NCI-H2029 (cell line): Measurements from ENCODE around the gene JMJD1C.
"Not testable (repeated sequence)": the region's sequence is repeated elsewhere in the genome, so short reads cannot be mapped to it uniquely, and the experiment has no call there.

ENCODE experiments used
- DNase-seq: peaks from one replicate; lab custom pipeline; 2025; lab: John Stamatoyannopoulos, UW

The JMJD1C gene

DNA sequence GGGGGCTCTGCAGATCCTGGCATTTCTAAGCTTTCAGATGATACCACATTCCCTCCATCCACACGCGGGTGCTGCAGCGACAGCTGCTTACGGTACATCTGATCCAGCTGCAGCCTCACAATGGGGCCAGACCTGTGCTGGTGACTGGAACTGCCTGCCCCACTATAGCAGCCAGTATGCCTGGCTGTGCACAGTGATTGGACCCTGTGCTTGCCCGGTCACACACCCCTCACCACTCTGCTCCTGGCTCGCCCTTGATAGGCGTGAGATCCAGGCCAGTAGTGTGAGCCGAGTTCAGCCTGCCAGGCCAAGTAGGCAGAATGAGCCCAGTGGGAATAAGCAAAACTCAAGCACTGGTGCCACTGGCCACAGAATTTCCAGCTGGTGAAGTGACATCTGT is 167.8 kb downstream of the JMJD1C start:
- no peak for DNase-seq

DNA sequence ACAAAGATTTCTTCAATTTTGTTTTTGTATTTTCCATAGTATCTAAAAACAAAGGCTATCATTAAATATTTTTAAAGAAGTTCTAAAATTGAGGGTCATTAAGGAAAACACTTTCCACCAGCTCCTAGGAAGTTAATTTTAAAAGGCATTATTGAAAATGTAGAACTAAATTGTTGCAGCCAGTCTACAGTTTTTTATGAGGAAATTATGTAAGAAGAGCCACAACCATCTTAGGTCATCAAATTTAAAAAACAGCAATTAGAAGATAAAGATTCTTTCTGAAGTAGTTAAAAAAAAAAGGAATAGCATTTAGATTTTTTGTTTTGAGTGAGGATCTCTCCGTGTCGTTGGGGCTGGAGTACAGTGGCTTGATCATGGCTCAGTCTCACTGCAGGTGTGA is 171.0 kb downstream of the JMJD1C start:
- DNase-seq: no peak

DNA sequence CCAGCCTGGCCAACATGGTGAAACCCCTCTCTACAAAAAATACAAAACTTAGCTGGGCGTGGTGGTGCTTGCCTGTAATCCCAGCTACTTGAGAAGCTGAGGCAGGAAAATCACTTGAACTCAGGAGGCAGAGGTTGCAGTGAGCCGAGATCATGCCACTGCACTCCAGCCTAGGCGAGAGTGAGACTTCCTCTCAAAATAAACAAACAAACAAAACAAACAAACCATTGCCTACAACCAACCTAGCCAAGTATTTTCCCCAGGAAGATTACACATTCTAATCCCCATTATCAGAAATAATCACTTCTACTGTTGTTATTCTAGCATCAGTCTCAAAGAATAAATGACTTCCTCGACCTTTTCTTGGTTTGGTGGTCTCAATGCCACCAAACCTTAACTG is 172.9 kb downstream of the JMJD1C start:
- not testable (repeated sequence) for DNase-seq

DNA sequence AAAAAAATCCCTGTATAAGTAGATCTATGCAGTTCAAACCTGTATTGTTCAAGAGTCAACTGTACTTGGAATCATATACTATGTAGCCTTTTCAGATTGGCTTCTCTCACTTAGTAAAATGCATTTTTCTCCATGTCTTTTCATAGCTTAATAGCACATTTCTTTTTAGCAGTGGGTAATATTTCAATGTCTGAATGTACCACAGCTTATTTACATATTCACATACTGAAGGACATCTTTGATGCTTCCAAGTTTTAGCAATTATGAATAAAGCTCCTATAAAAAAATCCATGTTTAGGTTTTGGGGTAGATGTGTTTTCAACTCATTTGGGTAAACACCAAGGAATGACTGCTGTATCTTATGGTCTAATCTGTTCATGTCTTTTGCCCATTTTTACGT is 177.6 kb downstream of the JMJD1C start:
- no peak for DNase-seq

DNA sequence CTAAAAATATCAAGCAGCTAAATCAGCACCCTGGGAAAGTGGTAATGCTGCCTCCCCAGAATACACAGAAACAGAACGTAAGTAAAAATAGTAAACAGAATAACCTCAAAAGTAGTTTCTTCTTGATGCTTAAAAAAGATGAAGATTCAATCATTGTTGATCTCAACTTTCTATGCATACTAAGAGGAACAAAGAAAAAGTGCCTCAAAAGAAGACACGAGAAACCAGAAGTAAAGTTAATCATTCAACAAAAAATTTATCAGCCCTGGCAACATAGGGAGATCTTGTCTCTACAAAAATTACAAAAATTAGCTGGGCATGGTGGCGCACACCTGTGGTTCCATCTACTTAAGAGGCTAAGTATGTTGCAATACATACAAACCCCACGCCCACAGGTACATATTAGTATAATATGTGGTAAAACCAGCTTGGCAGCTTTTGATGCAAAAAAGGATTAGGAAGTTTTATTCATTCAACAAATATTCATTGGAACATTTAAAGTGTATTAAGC is 179.0 kb downstream of the JMJD1C start:
- no peak for DNase-seq

DNA sequence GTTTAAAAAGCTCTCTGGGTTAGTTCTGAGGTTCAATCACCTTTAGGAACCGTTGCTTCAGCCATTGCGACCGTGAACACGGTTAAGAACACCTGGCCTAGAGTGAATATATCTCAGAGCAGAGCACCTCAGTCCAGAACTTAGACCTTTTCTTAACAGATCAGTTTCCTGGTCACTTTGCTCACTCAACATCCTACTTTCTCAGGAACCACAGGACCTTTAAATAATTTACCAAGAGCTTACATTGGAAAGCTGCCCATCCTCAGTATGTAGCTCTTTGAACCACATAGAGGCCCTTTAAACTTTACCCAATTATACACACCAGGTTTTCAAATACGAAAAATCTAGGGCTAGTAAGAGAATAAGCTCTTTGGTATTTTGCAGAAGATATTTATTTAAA is 179.4 kb downstream of the JMJD1C start:
- DNase-seq: no peak

DNA sequence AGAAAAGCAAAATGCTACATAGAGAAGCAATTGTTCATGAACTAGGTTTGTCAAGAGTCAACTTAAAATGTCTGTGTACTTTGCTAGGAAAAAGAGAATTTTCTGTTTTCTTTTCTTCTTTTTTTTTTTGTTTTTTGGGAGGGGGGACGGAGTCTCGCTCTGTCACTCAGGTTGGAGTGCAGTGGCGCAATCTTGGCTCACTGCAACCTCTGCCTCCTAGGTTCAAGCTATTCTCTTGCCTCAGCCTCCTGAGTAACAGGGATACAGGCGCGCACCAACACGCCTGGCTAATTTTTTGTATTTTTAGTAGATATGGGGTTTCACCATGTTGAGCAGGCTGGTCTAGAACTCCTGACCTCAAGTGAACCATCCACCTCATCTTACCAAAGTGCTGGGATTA is 181.9 kb downstream of the JMJD1C start:
- DNase-seq: not testable (repeated sequence)

DNA sequence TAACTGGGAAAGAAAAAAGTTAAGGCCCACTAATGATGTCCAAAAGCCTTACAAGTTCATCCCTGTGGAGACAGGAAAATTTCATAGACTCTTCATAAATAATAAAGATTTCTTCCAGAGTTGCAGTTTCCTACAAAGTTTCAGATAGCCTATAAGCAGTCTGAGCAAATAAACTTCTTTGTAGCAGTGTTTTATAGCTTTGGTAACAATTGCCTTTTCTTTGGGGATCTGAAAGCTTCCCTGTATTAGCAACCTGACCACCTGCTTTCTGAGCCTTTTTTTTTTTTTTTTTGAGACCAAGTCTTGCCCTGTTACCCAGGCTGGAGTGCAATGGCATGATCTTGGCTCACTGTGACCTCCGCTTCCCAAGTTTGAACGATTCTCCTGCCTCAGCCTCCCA is 182.7 kb downstream of the JMJD1C start:
- DNase-seq: no peak

DNA sequence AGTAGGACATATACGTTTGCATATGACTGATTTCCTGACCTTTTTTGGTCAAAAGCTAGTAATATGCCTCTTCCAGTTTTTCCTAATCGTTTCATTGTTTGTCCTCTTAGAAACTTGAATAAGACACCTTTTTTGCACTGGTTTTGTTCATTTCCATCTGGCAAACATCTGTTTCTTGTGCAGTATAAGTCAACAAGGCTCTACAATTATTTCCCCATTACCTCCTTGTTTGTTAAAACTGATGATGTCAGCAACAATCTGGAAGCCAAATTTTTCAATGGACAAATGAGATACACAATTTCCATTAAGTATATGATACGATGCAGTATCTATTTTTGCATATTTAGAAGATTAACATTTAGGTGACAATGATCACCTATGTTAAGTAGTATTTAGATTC is 183.8 kb downstream of the JMJD1C start:
- no peak for DNase-seq

DNA sequence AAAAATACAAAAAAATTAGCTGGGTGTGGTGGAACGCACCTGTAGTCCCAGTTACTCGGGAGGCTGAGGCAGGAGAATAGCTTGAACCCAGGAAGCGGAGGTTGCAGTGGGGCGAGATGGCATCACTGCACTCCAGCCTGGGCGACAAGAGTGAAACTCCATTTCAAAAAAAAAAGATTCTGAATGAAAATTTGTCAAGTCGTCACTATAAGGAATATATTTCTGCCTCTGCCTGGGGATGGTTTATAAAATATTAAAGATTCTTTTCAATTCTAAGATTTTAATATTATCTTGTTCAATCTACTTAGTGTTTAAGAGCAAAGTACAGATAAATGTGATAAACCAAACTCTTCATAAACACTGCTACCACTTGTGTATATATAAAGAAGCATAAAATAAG is 185.4 kb downstream of the JMJD1C start:
- DNase-seq: no peak

DNA sequence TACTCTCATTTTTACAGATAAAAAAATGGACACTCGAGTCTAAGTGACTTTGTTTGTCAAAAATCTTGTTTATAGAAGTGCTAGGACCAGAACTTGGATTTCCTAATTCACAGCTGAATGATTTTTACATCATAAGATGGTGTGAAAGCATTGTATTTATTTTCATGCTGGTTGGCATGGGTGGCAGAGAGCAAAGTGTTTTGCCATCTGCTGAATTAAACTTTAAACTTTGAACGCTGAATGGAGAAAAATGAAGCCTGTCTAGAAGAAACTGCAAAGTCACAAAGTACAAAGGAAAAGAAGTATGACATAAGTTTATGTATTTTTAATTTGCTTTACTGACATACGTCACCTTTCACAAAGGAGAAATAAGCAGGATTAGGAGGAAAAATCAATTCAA is 190.7 kb downstream of the JMJD1C start:
- no peak for DNase-seq

DNA sequence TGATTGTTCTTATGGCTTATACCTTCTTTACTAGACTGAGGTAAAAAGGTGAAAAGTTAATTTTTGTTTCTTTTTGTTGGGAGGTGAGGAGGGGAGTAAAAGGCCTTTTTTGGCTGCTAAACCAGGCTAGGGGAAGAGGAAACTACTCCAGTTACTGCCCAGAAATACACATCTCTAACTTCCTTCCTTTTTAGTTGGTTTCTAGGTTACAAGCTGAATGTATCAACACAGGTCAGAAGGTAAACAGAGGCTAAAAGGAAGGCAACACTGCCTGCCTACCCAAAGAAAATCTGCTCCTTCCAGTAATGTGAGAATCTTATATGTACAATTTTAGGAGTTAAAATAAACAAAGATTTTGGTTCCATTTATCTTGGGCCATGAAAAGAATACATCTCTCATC is 192.2 kb downstream of the JMJD1C start:
- DNase-seq: peak; percentile 7

DNA sequence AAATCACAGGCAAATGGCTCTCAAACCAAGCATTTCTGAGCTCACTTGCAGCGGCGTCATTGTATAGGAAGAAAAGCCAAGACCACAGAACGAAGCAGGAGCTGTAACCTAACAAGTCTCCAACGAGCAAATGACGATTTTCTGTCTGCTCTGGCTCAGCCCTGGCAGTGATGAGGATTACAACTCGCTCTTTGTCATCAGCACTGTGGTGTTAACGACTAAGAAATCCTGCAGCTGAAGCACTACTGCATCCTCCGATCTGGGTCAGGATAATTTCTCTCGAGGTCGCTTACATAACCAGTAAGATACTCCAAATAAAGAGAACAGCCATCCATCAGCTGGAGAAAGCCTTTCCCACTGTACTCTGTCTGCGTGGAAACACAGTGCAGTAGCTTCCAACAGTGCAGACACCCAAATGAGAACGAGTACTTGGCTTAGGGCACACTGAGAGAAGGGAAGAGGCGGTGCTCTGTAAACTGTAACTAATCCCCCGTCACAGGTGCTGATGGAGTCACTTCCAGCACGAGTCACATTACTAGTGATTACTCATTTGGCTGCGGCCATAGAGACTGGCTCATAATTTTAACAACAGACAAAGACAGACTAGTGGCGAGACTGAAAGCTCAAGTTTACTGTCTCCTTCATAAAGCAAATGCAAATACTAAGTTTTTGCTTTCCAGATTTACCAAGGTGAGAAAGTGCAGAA is 196.8 kb downstream of the JMJD1C start:
- peak; percentile 78 for DNase-seq

DNA sequence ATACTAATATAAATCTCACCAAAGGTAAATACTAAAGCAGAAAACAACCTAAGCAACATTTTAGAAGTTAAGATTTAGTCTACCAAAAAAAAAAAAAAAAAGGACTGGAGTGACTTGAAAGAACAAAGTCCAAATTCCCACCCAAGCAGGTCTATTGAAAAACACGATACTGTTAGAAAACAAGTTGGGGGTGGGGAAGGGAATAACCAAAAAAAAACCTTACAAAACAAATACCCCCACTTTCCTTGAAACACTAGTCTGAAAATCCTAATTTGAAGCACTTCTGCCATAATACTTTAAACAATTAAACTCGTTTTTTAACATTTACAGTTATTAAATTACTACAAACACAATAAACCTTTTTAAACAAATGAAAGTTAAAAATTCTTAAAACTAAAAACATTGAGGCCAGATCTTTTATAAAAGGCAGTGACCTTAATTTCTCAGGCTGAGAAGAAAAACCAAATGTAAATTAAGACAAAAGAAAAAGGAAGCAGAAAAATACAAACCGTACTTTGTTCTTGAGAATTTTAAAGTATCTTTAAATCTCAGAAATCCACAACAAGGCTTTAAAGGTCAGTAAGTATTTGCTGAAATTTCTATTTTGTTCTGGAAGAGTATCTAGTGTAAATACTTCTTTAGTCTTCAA is 197.5 kb downstream of the JMJD1C start:
- peak; percentile 0 for DNase-seq

DNA sequence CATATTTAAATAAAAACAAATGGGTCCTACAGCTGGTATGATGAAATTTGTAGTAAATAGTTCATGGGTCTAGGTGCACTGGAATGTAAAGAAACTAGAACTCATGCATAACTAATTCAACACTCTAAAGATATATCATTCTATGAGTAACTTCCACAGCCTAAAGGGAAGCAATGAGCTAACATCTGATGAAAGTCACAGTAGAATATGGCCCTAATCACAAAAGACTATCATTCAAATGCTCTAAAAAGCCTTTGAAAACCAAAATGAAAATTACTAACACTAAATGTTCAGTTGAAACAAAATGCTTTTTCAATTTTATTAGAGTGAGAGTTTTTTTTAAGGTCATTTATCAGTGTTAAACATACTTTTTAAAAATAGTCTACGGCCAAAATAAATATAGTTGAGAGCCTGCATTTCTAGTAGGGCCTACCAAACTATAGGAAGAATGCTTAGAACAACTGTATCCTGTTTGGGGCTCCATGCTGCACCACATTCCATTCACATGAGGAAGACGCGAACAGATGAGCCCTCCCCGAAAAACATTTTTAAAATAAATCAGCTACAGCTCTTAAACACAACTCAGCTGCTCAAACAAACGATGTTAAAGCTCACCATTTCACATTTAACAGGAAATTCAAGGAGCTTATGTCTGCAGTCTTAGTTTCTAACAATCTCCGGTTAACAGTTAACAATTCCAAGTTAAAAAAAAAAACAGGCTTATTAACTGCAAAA is 198.2 kb downstream of the JMJD1C start:
- DNase-seq: peak; percentile 3

DNA sequence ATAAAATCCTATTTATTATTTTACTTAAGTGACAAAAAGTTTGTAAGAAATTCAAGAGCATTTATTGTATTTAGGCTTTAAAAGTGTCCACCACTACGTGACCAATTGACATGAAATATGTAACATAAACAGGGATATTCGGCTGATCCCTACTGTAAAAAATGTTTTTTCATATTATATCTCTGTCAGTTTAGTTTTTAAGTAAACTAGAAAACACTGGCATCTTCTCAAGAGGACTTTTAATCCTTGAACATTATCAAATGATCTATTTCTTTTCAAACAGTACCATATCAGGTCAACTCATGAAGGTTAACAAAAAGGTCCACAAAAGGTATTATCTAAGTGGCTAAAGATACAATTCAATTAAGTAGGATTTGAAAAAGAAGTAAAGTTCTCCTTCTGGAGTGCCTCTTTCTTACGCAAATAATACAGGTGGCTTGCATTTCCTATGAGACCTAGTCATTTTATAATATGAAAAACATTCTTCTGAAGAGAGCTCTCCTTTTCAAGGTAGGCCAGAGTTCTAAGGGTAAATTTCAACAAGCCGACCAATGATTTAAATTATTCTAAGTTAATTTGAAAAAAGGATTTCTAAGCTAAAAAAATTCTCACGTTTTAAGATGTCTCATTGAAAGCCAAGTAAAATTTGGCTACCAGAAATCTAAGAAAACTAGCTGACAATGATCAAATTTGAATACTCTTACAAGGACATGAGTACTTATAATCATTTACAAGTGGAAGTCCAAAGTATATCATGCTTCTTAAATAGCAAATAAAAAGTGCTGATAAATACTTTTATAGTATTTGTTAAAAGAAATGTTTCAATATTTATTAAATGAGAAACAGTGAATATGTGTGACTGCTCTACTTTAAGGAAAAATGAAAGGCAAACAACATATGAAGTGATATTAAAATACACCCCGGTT is 199.1 kb downstream of the JMJD1C start:
- peak; percentile 1 for DNase-seq

DNA sequence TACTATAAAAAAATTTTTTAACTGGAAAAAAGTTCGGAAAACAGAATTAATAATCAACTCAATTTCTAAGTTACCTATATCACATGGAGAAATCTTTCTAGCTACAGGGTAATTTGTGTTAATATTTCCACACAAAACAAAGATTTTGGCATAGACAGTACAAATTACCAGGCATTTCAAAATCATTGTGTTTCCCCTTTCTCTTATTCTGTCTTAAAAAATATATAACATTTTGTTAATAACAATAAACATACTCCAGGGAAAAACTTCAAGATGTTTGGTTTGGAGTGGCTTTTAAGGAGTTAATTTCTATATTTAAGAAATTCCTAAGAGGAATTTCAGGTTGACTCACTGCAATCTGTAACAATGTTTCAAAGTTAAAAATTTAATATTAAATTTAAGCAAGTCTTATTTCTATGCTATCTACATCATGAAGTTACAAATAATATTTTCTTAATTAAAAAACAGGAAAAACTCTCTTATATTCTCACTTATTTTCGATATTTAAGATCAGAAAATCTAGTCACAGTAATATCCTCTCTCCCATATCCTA is 200.0 kb downstream of the JMJD1C start:
- no peak for DNase-seq

DNA sequence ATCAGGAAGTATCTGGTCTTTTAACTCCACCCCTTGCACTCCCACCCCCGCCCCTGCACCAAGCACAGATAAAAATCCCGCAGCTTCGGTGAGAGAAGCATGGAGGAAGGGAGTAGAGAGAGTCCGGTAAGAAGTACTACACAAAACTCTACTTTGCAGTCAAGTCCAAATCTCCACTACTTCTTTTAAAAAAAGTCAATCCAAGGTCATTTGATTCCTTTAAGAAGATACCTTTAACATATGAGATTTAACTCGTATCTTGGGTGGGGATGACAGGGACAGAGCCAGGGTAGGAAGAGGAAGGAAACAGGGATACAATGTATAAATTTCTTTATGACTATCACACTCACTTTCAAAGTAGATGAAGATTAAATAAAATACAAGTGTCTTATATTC is 200.6 kb downstream of the JMJD1C start:
- DNase-seq: no peak

DNA sequence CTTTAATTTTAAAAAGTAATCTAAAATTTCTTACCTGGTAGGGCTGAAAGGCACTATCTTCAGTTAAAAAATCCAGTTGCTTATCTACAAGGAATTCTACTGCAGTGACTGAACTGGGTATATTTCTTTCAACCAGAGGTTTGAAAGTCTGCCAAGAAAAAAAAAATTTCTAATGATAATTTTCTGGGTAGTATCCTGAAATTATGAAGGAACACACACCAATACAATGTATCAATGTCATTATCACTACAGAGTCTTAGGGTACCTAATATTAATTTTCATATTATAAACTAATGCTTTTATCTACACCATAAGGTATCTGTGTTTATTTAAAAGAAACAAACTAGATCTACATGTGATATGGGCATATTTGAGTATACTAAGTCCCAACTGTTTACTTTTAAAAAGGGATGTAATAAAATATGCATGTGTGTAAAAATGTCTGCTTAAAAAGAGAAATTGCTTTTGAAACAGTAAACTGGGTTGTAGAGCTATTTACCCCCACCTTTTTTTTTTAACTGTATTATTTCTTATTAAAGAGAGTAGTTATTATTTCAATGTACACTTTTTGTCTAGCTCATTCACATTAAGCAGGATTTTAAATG is 201.1 kb downstream of the JMJD1C start:
- no peak for DNase-seq

DNA sequence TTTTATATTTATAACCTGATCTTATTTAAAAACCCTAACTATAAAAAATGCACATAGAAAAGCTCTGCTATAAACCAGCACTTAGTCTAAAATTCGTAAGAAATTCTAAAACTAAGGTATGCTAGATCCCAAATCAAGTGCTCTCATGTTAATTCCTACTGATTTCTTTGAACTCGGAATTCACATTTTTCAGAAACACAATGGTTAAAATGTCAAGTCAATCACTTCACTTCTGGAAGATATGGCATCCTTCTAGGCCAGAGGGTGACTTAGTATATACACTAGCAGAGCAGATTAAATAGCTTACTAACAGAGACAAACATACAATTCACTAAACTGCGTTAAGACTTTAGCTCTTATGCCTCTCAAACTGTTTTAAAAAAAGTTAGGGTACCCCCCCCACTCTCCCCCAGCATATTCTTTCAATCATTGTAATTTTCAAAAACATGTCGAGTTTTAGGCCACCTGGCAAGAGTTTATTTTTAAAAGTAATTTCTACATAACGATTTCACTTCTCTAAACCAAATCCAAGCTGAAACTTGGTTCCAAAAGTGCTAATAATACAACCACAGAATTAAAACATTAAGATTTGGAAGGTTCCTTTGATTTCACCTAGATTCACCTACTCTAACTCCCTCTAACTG is 203.2 kb downstream of the JMJD1C start:
- DNase-seq: no peak

DNA sequence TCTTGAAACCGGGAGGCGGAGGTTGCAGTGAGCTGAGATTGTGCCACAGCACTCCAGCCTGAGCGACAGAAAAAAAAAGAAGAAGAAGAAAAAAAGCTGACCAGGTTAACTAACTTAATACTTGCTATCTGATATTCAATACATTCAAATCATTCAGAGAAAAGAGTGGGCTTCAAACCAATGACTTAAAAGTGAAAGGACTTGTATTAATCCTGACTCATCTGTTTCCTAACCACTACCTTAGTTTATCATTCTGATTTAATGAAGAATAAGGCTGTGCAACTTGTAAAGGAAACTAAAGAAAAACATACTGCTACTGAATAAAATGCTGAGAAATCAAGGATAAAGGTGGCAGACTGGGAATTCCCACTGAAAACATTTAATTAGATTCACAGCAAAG is 204.3 kb downstream of the JMJD1C start:
- no peak for DNase-seq
